Prostate gland (tissue), 2 donors: Measurements from ENCODE around the gene TMEM150B.

Experiments used
- POLR2A ChIP-seq: fragments of 450-650 bp; IDR thresholded peaks from one replicate; pipeline ENCODE4 v1.6.1; 2016; ENCODE audit warnings: antibody characterized with exemption, mild to moderate bottlenecking
- POLR2AphosphoS5 ChIP-seq: sonication (generic); formaldehyde crosslinking; IDR thresholded peaks from one replicate; pipeline ENCODE4 v1.6.1; 2017; ENCODE audit warnings: antibody characterized with exemption
- TF ChIP-seq, protein P1 (sequence below), 4 experiments: fragments of 200-600 bp in 2 of 4; fragments of 450-650 bp in 2 of 4; sonication (generic) in 2 of 4; IDR thresholded peaks; 1 replicate in 3 of 4; 2 replicates in 1 of 4; pipeline ENCODE4 v1.5.1; 2016 to 2019; ENCODE audit warnings: antibody characterized with exemption in 4 of 4, mild to moderate bottlenecking in 2 of 4, moderate library complexity in 2 of 4

GRCh38 chr19:55358943-55359908 lies 34.1 kb upstream of the TMEM150B start:
- no peak for TF ChIP-seq POLR2A
- TF ChIP-seq, protein P1, sequence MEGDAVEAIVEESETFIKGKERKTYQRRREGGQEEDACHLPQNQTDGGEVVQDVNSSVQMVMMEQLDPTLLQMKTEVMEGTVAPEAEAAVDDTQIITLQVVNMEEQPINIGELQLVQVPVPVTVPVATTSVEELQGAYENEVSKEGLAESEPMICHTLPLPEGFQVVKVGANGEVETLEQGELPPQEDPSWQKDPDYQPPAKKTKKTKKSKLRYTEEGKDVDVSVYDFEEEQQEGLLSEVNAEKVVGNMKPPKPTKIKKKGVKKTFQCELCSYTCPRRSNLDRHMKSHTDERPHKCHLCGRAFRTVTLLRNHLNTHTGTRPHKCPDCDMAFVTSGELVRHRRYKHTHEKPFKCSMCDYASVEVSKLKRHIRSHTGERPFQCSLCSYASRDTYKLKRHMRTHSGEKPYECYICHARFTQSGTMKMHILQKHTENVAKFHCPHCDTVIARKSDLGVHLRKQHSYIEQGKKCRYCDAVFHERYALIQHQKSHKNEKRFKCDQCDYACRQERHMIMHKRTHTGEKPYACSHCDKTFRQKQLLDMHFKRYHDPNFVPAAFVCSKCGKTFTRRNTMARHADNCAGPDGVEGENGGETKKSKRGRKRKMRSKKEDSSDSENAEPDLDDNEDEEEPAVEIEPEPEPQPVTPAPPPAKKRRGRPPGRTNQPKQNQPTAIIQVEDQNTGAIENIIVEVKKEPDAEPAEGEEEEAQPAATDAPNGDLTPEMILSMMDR (IDR thresholded peaks at IDR 0.05), result no peak
- TF ChIP-seq POLR2AphosphoS5, result no peak
